Frontal cortex (tissue), 4 donors: ENCODE results near the gene SEMA3D. TPM values are rescaled to one million over a fixed set of nuclear protein-coding genes. Genes with fewer than 3 reads are reported as not detected.

Experiments
- DNase-seq, 2 donors: peaks; one replicate each; pipeline ENCODE4 v3.0.0; 2012; ENCODE audit warnings: low spot score in 2 of 2
- FAIRE-seq: peaks from 2 replicates; lab custom pipeline; 2012; peaks lifted over from hg19 to GRCh38; lab: Jason Lieb, UNC
- total RNA-seq: library from RNA; depleted of rRNA; stranded (reverse); fragments of >200 nt; gene quantifications from one replicate; pipeline ENCODE4 v1.2.3, GENCODE V29; 2014
- donor health status: control.
- donor health status: control.
- donor health status: control.

SEMA3D gene
- total RNA-seq, 1 donor from 2014 or later, result 3.7 TPM

DNA sequence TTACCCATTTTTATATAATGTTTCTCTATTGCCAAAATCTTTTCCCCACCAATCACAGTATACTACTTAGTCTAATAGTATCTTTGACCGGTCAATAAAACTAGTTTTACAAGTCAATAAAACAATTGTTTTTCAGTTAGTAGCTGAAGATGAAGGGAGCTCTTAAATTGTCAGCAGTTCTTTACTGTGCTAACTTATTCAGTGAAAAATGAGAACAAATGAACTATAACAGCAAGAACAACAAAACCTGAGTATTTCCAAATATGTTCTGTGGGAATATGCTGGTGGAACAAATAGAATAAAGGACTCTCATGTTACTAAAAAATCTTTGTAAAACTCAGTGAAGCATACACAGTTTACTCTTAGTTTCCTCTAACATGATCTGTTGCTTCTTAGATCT lies 134.0 kb downstream of the SEMA3D start:
- no peak for FAIRE-seq
- no peak for DNase-seq

DNA sequence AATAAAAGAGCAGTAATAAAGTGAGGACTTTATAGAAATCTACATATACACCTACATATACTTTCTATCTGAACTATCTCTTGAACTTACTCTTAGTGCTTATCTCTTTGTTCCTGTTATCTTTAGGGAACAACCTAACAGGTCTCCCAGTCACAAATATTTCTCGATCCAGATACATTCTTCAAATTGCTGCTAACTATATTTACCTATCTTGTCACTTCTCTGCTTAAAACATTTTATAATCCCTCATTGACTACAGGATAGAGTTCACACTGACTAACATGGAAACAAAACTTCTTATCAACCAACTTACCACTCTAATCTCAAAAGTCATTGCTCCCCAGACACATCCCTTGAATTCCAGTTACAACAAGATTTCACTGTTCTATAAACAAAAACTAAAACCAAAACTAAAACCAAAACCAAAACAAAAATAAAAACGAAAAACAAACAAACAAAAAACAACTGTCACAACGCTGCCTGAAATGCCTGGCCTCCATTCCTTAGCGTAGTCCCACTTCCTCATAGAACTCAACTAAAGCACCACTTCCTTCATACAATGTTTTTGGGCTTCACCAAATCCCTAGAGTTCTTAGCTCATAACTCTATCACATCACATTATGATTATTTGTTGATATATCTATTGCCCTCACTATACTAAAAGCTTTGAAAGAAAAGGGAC lies 134.7 kb downstream of the SEMA3D start:
- FAIRE-seq (no peak), DNase-seq (no peak)

DNA sequence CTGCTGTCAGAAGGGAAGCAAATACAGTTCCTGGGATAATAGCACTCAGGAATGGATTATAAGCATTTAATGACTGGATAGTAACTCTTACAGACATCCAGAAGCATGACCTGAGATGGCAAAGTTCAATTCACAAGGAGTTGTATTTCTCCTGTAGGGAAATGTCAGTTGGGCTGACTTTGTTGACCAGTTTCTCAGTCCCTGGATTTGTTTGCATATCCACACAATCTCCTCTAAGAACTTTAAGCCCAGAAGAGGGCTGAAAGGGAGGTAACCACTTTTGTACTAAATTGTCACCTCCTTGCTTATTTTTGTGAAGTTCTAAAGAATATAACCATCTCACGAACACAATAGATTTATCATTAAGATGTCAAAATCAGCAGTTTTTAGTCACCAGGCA lies 140.3 kb downstream of the SEMA3D start:
- FAIRE-seq (no peak), DNase-seq (no peak)

DNA sequence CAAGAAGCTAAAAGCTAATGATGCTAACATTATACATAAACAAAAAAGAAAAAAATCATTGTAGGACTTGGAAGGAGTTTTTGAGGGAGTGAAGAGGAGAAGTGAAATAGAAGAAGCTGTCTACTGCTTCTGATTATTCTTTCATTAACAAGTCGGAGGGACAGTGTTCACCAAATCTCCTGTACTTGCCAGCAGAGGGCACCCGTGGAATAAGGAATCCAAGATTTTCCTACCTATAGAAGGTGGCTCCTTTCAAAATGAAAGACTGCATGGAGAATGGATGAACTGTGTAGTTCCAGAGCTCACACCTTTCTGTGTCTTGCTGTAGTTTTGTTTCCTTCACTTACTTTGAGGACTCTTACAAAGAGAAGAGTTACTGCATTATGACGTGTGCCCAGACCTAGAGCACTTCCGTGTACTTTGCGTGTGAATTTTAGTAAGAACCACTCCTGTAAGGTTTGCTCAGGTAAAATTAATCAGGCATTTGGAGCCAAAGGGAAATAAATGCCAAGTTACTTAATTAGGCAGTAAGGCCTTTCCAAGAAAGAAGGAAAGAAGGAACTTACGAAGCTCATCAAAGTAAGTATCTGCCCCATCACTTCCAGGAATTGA lies 145.1 kb downstream of the SEMA3D start:
- peak in 1 of 2 donors; percentile 9 for DNase-seq
- peak; percentile 17 for FAIRE-seq

DNA sequence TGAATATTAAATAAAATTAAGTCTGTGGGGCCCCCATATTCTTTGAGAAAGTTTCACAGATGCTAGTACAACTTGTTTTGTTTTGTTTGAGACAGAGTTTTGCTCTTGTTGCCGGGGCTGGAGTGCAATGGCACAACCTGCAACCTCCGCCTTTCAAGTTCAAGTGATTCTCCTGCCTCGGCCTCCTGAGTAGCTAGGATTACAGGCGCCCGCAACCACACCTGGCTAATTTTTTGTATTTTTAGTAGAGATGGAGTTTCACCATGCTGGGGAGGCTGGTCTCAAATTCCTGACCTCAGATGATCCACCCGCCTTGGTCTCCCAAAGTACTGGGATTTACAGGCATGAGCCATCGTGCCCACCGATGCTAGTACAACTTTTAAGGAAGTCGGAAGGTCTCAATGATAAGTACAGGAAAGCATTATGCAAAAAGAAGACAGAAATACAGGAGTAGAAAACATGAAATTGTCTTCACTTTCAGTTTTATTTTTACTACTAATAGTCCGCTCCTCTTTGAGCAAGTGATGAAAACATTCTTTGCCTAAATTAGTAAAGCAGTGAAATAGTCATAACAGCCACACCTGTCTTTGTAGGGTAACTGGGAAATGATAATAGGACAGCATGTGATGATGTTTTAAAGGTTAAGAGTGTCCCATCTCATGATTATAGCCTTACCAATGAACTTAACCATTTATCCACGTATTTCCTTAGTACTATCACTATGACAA lies 147.5 kb downstream of the SEMA3D start:
- DNase-seq (no peak), FAIRE-seq (no peak)

DNA sequence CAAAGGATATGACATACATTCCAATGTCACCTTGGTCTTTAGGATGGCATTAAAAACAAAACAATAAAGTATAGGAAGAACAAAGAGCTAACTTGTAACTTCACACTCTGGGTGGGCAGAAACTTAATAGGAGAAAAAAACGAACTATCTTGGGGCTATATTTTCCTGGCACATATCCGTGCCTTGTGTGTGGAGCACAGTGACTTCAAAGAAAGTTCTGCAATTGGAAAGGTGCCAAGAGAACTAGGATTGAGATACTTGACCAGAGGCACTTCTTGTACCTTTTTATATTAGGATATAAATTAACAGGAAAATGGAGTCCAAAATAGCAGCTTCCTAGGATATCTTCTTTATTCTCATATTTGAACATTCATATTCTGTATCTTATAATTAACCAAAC lies 148.4 kb downstream of the SEMA3D start:
- DNase-seq (no peak), FAIRE-seq (no peak)

DNA sequence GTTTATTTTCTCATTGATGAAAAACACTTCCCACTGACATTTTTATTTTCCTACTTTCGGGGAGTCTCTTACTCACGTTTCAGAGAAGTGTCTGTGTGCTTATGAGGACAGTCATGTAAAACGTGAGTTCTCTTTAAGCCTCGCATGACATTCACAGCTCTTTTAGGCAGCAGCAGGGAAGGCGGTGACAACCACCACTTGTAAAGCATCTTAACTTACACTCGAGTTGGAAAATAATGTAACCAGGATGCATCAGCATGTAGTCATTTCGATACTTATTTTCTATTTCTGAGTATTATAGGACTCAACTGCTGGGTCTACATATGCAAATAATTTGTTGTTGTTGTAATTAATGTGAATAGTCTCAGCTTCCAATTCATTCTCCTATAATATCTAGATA lies 153.6 kb downstream of the SEMA3D start:
- FAIRE-seq, result no peak
- DNase-seq, result no peak

DNA sequence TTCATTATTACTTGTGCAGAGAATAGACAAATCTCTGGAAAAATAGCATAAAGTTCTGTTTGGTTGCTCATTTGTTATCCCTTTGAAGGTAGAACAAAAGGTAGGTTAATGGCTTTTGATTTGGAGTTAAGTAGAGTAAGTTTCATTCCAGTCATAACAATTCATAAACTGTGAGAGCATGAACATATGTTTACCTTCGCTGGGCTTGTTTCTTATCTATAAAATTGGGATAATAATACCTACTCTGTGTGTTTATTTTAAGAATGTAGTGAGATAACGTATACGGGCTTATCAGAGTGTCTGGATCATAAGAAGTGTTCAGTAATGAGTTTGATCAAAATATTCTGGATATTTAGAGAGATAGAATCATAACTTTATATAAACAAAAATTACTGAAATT lies 155.4 kb downstream of the SEMA3D start:
- no peak for DNase-seq
- FAIRE-seq, result no peak

DNA sequence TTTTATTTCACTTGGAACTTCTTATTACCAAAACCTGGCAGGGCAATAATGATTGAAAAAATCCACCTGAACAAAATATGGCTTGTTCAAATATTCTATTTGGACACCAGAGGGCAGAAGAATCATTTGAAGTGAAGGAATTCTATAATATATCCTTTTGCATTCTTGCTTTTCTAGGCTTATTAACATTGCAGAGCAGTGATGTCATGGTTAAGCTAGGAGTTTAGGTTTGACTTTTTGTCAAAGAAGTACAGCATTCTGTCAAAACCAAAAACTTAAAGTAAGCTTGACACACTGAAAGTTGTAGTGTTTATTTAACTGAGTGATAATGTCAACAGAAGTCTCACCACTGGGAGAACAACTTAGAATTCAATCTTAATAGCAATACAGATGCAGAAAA lies 156.0 kb downstream of the SEMA3D start:
- peak in 1 of 2 donors; percentile 7 for DNase-seq
- peak; percentile 76 for FAIRE-seq

DNA sequence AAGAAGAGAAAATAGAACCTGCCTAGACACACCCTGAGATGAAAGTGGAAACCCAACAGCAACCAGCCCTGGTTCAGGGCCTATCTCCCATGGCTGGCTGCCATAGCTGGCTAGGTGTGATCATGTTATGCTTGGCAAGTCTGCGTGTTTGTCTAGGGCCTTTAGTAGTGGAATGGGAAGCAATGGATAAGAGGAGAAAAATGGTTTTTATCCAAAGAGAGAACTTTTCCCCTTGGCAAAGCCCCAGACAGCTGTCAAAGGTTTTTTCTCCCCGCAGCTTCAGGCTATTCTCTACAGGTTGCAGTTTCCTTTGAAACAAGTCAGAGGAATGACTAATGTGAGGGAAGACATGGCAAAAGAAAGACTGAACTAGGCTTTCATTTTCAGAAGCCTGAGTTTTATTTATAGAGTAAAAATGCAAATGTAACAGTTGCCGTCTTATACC lies 161.5 kb downstream of the SEMA3D start:
- DNase-seq (no peak), FAIRE-seq (no peak)

DNA sequence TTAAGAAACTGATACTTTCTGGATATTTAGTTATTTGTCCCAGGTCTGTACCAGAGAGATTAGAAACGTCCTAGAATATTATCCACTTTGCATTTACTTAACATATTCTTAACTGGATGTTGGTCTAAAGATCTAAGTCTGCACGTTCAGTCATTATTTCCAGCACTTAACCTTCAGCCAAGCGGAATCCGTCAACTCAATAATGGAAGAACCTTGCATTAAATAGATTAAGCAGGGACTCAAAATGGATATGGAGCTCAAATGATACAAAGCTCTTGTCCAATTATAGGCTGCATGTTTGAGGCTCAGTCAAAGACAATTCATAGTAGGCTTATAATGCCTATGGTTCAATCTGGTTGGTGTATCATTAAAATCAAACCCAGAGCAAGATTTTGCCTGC lies 162.9 kb downstream of the SEMA3D start:
- no peak for DNase-seq
- FAIRE-seq, result no peak

DNA sequence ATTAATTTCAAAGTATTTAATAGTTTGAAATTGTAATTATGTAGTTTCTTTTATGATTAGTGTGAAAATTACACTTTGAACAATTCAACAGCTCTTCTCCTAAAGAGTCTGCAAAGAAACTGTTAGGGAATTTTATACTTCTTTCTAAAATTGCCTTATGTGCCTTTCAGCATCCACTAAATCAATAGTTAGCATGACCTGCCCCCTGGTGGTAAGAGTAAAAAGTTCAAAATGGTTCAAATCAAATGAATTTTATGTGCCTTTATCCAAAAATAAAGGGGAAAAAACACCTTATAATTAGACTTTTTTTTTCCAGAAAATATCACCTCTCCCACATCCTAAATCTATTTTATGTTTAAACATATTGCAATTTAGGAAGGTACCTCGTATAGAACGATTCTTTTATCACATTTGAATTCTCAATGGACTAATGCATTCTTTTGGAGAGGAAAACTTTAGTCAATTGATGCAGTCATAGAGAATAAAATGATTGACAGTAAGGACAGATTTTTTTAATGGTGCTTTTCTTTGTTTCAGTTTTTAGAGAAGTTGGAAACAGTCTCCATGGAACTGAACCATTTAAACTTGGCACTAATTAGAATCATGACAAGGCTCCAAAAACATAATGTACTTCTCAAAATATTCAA lies 163.7 kb downstream of the SEMA3D start:
- peak; percentile 96 for FAIRE-seq
- peak in 1 of 2 donors; percentile 2 for DNase-seq

DNA sequence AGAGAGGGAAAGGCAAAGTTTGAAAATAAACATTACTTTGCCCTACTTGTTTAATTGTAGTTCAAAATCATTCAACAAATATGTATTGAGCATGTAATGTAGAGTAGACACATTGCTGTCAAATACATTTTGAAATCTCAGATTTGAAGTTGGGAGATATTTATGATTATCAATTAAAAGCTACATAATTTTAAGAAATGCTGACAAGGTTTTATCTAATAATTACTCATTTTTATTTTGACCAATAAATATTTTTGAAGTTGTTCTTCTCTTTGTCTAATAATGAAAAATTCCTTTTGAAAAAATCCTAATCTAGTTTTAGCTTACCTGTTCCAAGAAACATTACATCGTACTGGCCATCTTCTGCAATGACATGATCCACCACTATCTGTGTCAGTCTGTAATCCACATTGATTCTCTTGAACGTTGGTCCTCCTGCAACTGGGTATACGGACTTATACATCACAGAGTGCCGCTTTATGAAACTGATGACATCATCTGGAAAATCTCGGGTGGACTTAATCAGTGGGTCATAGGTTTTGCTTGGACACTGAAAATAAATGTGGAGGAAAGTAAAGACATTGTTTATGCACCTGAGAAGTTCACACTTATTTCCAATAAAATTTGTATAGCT lies 164.7 kb downstream of the SEMA3D start:
- FAIRE-seq, result no peak

DNA sequence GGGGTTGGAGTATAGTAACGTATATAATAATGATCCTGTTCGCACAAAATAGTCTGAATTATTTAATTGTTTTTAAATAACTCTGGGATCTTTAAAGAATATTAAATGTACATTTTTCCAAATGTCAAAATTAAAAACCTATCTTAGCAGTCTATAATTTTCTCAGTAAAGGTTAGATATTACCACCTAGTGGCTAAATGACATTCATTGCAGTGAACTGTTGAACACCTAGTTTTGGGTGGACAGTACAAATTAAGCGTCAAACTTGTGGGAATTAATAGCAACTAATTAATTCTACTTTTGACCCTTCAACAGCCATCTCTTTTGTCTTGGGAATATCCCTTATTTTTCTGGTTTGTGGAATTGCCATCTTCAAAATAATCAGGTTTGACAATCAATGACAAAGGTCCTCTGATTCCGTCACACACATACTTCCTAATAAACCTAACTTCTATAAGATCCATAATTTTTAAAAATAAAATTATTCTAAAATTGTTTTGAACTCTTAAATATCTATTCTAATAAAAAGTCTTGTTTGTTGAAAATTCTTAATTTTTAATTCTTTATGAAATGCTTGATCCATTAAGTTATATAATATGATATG lies 165.7 kb downstream of the SEMA3D start:
- FAIRE-seq, result peak; percentile 92
- no peak for DNase-seq

More for the DNA sequence above, 164.7 kb downstream of the SEMA3D start:
- DNase-seq, result no peak

DNA sequence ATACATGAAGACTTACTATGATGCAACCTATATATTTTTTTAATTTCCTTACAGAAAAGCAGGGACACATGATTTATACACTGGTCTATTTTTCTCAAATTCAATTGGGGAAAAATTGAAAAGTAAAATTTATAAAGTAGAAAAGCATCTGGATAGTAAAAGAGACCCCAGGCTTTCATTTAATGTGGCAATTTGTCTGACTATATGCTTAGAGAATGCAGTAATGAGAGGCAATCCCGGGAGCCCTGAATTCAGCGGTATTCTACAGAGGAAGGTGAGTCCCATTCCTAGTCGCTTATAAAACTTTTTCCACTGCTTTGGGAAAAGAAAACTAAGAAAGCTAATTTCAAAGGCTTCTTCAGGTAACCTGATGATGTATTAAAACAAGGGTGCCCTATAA lies 167.1 kb downstream of the SEMA3D start:
- DNase-seq (no peak), FAIRE-seq (no peak)

DNA sequence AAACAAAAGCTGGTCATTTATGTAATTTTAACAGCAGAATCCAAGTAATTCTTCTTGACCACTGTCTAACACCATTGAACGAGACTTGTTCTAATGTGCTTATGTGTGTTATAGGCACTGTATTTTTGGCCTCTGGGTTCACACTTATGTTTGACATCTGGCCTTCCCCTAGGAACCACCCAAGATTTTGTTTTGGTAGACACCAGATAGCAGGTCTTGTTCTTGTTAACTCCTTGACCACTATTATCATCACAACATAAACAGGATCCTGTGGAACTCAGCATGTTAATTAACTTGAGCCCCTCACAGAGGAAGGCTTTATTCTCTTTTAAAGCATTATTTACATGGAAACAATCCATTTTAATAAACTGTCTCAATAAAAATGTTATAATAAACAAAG lies 167.7 kb downstream of the SEMA3D start:
- FAIRE-seq, result no peak
- DNase-seq, result no peak

DNA sequence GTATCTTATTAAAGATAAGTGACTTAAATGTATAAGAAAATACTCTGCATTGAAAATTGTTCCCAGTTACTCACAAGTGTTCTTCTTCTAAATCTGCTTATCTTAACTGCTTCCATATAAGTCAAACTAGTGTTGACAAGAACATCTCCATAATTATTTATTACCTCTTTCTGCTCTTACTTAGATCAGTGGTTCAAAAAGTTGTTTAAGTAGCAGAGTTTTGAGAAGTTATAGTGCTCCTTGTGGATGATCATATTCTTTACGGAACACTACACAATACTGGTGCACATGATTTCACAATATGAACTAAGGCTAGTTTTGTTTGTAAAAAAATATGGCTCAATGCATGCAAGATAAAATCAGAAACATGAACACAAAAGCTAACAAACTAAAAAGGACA lies 168.4 kb downstream of the SEMA3D start:
- FAIRE-seq (no peak), DNase-seq (no peak)

DNA sequence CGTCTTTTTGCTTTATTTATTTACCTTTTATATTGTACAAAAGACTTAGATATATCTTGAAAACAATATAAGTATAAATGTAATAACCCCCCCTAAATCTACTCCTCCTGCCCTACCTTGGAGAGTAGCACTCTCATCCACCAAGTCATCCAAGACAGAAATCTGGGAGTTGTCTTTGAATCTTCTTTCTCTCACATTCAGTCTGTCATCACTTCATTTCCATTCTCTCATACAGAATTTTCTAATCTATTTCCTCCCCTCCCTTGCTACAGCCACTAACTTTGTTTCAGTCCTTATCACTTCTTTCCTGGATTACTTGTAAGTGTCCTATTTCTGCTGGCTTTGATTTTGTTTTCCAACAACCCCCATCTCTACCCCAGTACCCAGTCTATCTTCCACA lies 170.6 kb downstream of the SEMA3D start:
- no peak for DNase-seq
- no peak for FAIRE-seq

DNA sequence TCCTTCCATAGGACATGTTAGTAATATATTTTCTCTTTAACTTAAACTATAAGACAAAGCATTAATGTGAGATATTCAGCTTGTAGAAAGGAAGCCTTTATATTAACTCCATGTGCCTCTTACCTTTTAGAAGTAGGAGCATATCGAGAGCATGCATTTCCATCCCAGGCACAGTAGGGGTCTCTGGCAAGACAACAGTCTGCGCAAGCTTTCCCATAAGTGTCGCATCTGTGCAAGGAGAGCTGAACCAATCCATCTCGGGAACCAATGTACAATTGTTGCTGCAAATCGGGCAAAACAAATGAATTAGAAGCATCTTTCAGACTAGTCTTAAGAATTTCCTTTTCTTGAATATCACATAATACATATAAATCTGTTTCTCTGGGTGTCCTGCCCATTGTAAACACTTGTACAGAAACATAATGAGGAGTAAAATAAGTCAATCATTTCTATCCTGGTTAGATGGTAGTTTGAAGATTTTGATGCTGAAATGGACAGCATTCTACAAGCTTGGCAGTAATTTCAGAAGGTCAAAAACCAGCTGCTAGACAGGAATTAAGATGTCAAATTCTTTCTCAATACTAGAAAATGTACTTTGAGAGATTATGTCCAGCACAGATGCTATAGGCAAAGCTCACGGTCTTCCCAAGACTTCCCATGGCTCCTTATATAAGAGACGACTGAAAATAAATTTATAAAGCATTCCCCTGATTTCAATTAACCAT lies 171.8 kb downstream of the SEMA3D start:
- no peak for DNase-seq
- FAIRE-seq, result no peak
